Calu3 (cell line): ENCODE results near the gene CPED1. TPM values are rescaled to one million over a fixed set of nuclear protein-coding genes. Genes with fewer than 3 reads are reported as not detected.

Experiments
- BruUV-seq: library from RNA; stranded (reverse); fragments of 400-500 nt; replicated peaks from 2 replicates; lab custom pipeline; 2021; lab: Mats Ljungman, UMichigan
- CTCF ChIA-PET: fragments of 300-600 bp; sonication (Branson Sonifier 250); formaldehyde crosslinking; loops from one replicate; lab custom pipeline; 2022; ENCODE audit warnings: antibody characterized with exemption; lab: Charles Lee
- DNase-seq: peaks from one replicate; pipeline ENCODE4 v3.0.0; 2022
- H3K27ac Mint-ChIP-seq: one replicate; pipeline ENCODE4 v1.8.0; 2022; ENCODE audit warnings: mixed read lengths; ENCODE audit not compliant: unreplicated experiment
- H3K27me3 Mint-ChIP-seq: one replicate; pipeline ENCODE4 v1.8.0; 2022; ENCODE audit warnings: mixed read lengths; ENCODE audit not compliant: unreplicated experiment
- H3K36me3 Mint-ChIP-seq: one replicate; pipeline ENCODE4 v1.8.0; 2022; ENCODE audit warnings: mild to moderate bottlenecking, moderate library complexity, mixed read lengths; ENCODE audit not compliant: insufficient read depth, unreplicated experiment
- H3K4me1 Mint-ChIP-seq: one replicate; pipeline ENCODE4 v1.8.0; 2022; ENCODE audit warnings: mild to moderate bottlenecking, low read depth, mixed read lengths; ENCODE audit not compliant: unreplicated experiment
- H3K4me3 Mint-ChIP-seq: one replicate; pipeline ENCODE4 v1.8.0; 2022; ENCODE audit warnings: mild to moderate bottlenecking, low read depth, moderate library complexity, mixed read lengths; ENCODE audit not compliant: unreplicated experiment
- H3K9me3 Mint-ChIP-seq: one replicate; pipeline ENCODE4 v1.8.0; 2022; ENCODE audit warnings: low read depth, mixed read lengths; ENCODE audit not compliant: unreplicated experiment
- CTCF ChIP-seq: fragments of 200-600 bp; IDR thresholded peaks from one replicate; pipeline ENCODE4 v1.8.0; 2022; ENCODE audit warnings: antibody characterized with exemption; ENCODE audit not compliant: unreplicated experiment
- intact Hi-C: fragments of 100-400 bp; cut with micrococcal nuclease; formaldehyde crosslinking; loops from one replicate; pipeline ENCODE4 v1.10.0; 2022; ENCODE audit not compliant: unreplicated experiment
- total RNA-seq: library from RNA; stranded (reverse); gene quantifications from 2 replicates; pipeline ENCODE4 v1.2.3, GENCODE V29; 2022

CPED1 gene
- total RNA-seq, 1 experiment from 2014 or later = 0.24 TPM

DNA sequence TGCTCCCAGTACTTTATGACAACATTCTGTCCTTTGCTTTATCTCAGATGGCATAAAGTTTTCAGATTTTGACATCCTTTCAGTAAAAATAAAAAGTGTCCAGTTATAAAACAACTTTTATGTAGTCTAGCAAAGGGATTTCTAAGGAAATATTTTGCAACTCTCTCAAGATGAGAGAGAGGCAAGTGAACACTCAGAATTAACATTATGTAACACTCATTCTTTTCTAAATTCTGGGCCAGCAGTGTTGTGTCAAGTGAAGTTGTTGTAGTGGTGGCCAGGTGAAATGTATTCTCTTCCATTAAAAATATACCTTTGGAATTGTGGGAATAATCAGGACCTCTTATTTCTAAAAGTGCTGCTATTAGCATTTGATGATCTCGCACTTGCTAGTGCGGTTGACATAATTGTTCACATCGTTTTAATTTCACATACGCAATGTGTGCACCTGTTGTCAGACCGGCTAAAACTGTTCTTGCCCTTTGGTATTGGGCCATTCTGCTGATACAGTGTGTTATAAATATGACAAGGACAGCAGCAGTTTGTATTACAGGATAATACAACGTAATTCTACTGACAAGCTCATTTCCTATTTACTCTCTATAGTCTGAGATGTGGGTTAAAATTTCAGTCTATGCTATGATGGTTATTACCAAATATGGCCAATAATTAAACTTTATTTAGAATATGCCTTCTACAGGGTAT, 23.8 kb downstream of the CPED1 start:
- no peak overlapping the region for H3K27ac Mint-ChIP-seq
- H3K9me3 Mint-ChIP-seq = no peaks in the 10 kb centered on the region
- no peak for TF ChIP-seq CTCF
- DNase-seq = no peak
- H3K36me3 Mint-ChIP-seq = no peaks in the 10 kb centered on the region
- intact Hi-C loops = no loop called here
- no peaks in the 10 kb centered on the region for H3K27me3 Mint-ChIP-seq
- H3K4me3 Mint-ChIP-seq = no peak overlapping the region
- BruUV-seq = no TSS peak
- CTCF ChIA-PET = no interaction called here
- H3K4me1 Mint-ChIP-seq = no peaks in the 10 kb centered on the region

GRCh38 chr7:121012919-121013318, 24.4 kb downstream of the CPED1 start:
- H3K36me3 Mint-ChIP-seq = no peaks in the 10 kb centered on the region
- no peak for TF ChIP-seq CTCF
- CTCF ChIA-PET = no interaction called here
- no TSS peak for BruUV-seq
- intact Hi-C loops = no loop called here
- H3K9me3 Mint-ChIP-seq = no peaks in the 10 kb centered on the region
- no peaks in the 10 kb centered on the region for H3K4me1 Mint-ChIP-seq
- no peak for DNase-seq
- H3K27ac Mint-ChIP-seq = no peak overlapping the region
- no peak overlapping the region for H3K4me3 Mint-ChIP-seq
- H3K27me3 Mint-ChIP-seq = no peaks in the 10 kb centered on the region

GRCh38 chr7:121015560-121015959, 27.0 kb downstream of the CPED1 start:
- CTCF ChIA-PET = no interaction called here

GRCh38 chr7:121016966-121017365, 28.5 kb downstream of the CPED1 start:
- DNase-seq = no peak
- H3K36me3 Mint-ChIP-seq = no peaks in the 10 kb centered on the region
- H3K4me3 Mint-ChIP-seq = no peak overlapping the region
- peaks cover 16% of the 10 kb centered on the region for H3K4me1 Mint-ChIP-seq
- H3K27ac Mint-ChIP-seq = no peak overlapping the region
- CTCF ChIA-PET = no interaction called here
- intact Hi-C loops = no loop called here
- TF ChIP-seq CTCF = no peak
- H3K27me3 Mint-ChIP-seq = no peaks in the 10 kb centered on the region
- H3K9me3 Mint-ChIP-seq = no peaks in the 10 kb centered on the region
- BruUV-seq = no TSS peak

More at GRCh38 chr7:121015560-121015959, 27.0 kb downstream of the CPED1 start:
- Mint-ChIP-seq H3K27ac (no peak overlapping the region), H3K27me3 (no peaks in the 10 kb centered on the region), H3K4me3 (no peak overlapping the region), H3K4me1 (peaks cover 2% of the 10 kb centered on the region), H3K36me3 (no peaks in the 10 kb centered on the region), H3K9me3 (no peaks in the 10 kb centered on the region)
- intact Hi-C loops = no loop called here
- no TSS peak for BruUV-seq
- DNase-seq = no peak
- no peak for TF ChIP-seq CTCF
